Peyer's patch (tissue), 4 donors: ENCODE results near the gene CHRNB2. TPM values are rescaled to one million over a fixed set of nuclear protein-coding genes. Genes with fewer than 3 reads are reported as not detected.

Experiments
- DNase-seq, 3 donors: peaks; one replicate each; pipeline ENCODE4 v3.0.0-alpha.2; 2017 to 2019
- H3K27ac ChIP-seq, 4 donors: fragments of 200-600 bp; sonication (generic); one replicate each; pipeline ENCODE4 v1.5.1; 2016 to 2019
- H3K27me3 ChIP-seq, 2 donors: fragments of 200-600 bp; sonication (generic); one replicate each; pipeline ENCODE4 v1.5.1; 2019
- H3K36me3 ChIP-seq, 3 donors: fragments of 200-600 bp; sonication (generic); one replicate each; pipeline ENCODE4 v1.5.1; 2016 to 2019
- H3K4me1 ChIP-seq, 4 donors: fragments of 200-600 bp; sonication (generic); one replicate each; pipeline ENCODE4 v1.5.1; 2016 to 2019
- H3K4me3 ChIP-seq, 4 donors: fragments of 200-600 bp; sonication (generic); 1 replicate in 3 of 4; 2 replicates in 1 of 4; pipeline ENCODE4 v1.5.1; 2016 to 2019; ENCODE audit warnings: mild to moderate bottlenecking in 1 of 4
- H3K9me3 ChIP-seq, 4 donors: fragments of 200-600 bp; sonication (generic); one replicate each; pipeline ENCODE4 v1.5.1; 2016 to 2019; ENCODE audit warnings: mild to moderate bottlenecking in 1 of 4
- CTCF ChIP-seq, 6 experiments: fragments of 450-650 bp in 4 of 6; fragments of 200-600 bp in 2 of 6; sonication (generic) in 1 of 6; IDR thresholded peaks; one replicate each; pipeline ENCODE4 v1.5.1; 2017 to 2019; ENCODE audit warnings: antibody characterized with exemption in 6 of 6, mild to moderate bottlenecking in 3 of 6, moderate library complexity in 1 of 6
- POLR2A ChIP-seq, 2 donors: fragments of 450-650 bp; IDR thresholded peaks; one replicate each; pipeline ENCODE4 v1.5.1; 2017; ENCODE audit warnings: antibody characterized with exemption in 2 of 2, mild to moderate bottlenecking in 2 of 2, moderate library complexity in 2 of 2
- total RNA-seq, 4 donors: library from RNA; depleted of rRNA; stranded (reverse); fragments of >200 nt; gene quantifications; one replicate each; pipeline ENCODE4 v1.1.0, GENCODE V29; 2016

Gene CHRNB2
- total RNA-seq, 4 donors from 2014 or later: 0.27 to 0.53 (median 0.47) TPM; not detected in 1

- Histone ChIP-seq H3K27me3 (no peaks in the 10 kb centered on the region), H3K4me1 (peaks cover 0 to 4% (median 2%) of the 10 kb centered on the region in 4 donors), H3K4me3 (no peak overlapping the region), H3K36me3 (no peaks in the 10 kb centered on the region), H3K27ac (no peak overlapping the region), H3K9me3 (no peaks in the 10 kb centered on the region)
- no peak for TF ChIP-seq POLR2A (IDR thresholded peaks at IDR 0.05)
- TF ChIP-seq CTCF (IDR thresholded peaks at IDR 0.05): no peak
- no peak for DNase-seq
These were observed 46.7 kb downstream of the CHRNB2 start for GRCh38 chr1:154614247-154614646.

GRCh38 chr1:154614901-154615300 lies 47.3 kb downstream of the CHRNB2 start:
- TF ChIP-seq CTCF (IDR thresholded peaks at IDR 0.05) (no peak), POLR2A (IDR thresholded peaks at IDR 0.05) (no peak)
- Histone ChIP-seq H3K4me1 (no peaks in the 10 kb centered on the region), H3K4me3 (no peak overlapping the region), H3K36me3 (no peaks in the 10 kb centered on the region), H3K27me3 (no peaks in the 10 kb centered on the region), H3K27ac (no peak overlapping the region), H3K9me3 (no peaks in the 10 kb centered on the region)
- no peak for DNase-seq

GRCh38 chr1:154615411-154615810 lies 47.8 kb downstream of the CHRNB2 start:
- no peak for TF ChIP-seq CTCF (IDR thresholded peaks at IDR 0.05)
- TF ChIP-seq POLR2A (IDR thresholded peaks at IDR 0.05): no peak
- Histone ChIP-seq H3K9me3 (no peaks in the 10 kb centered on the region), H3K27me3 (no peaks in the 10 kb centered on the region), H3K4me3 (no peak overlapping the region), H3K36me3 (no peaks in the 10 kb centered on the region), H3K4me1 (no peaks in the 10 kb centered on the region), H3K27ac (no peak overlapping the region)
- DNase-seq: no peak

GRCh38 chr1:154616659-154617345 lies 49.2 kb downstream of the CHRNB2 start:
- Histone ChIP-seq H3K9me3 (no peaks in the 10 kb centered on the region), H3K27me3 (no peaks in the 10 kb centered on the region), H3K27ac (no peak overlapping the region), H3K4me3 (no peak overlapping the region), H3K4me1 (no peaks in the 10 kb centered on the region), H3K36me3 (no peaks in the 10 kb centered on the region)
- TF ChIP-seq POLR2A (IDR thresholded peaks at IDR 0.05): no peak
- no peak for TF ChIP-seq CTCF (IDR thresholded peaks at IDR 0.05)
- no peak for DNase-seq

- TF ChIP-seq POLR2A (IDR thresholded peaks at IDR 0.05) (no peak), CTCF (IDR thresholded peaks at IDR 0.05) (no peak)
- no peaks in the 10 kb centered on the region for H3K27me3 ChIP-seq
- peak overlapping the region in 1 of 4 donors; percentile 8 for H3K27ac ChIP-seq
- DNase-seq: no peak
- H3K4me3 ChIP-seq: no peak overlapping the region
- no peaks in the 10 kb centered on the region for H3K4me1 ChIP-seq
- H3K36me3 ChIP-seq: no peaks in the 10 kb centered on the region
- H3K9me3 ChIP-seq: no peaks in the 10 kb centered on the region
These were observed 51.8 kb downstream of the CHRNB2 start for GRCh38 chr1:154619181-154619948.
